Right atrium auricular region (tissue), 2 donors: ENCODE data around the gene TMEM221. TPM values are rescaled to one million over a fixed set of nuclear protein-coding genes. Genes with fewer than 3 reads are reported as not detected.
A peak's percentile ranks its signal among the peaks of the same experiment; 100 is the strongest.

ENCODE experiments used
- DNase-seq: peaks from one replicate; pipeline ENCODE4 v3.0.0-alpha.2; 2019; ENCODE audit warnings: low spot score
- H3K27ac ChIP-seq, 2 donors: fragments of 200-600 bp; sonication (generic); 1 replicate in 1 of 2; 2 replicates in 1 of 2; pipeline ENCODE4 v1.5.1; 2016 to 2019
- H3K27me3 ChIP-seq, 2 donors: fragments of 200-600 bp; sonication (generic); one replicate each; pipeline versions ENCODE4 v1.5.1 to v1.6.0; 2017 to 2019
- H3K36me3 ChIP-seq: fragments of 200-600 bp; sonication (generic); one replicate; pipeline ENCODE4 v1.5.1; 2016
- H3K4me1 ChIP-seq, 2 donors: fragments of 200-600 bp; sonication (generic); one replicate each; pipeline versions ENCODE4 v1.5.1 to v1.6.0; 2017 to 2019
- H3K4me3 ChIP-seq, 2 donors: fragments of 200-600 bp; sonication (generic); 1 replicate in 1 of 2; 2 replicates in 1 of 2; pipeline ENCODE4 v1.5.1; 2017 to 2019; ENCODE audit warnings: mild to moderate bottlenecking in 1 of 2, moderate library complexity in 1 of 2
- H3K9me3 ChIP-seq, 2 donors: fragments of 200-600 bp; sonication (generic); one replicate each; pipeline ENCODE4 v1.5.1; 2019
- total RNA-seq, 2 donors: library from RNA; depleted of rRNA; stranded (reverse); fragments of >200 nt; gene quantifications; one replicate each; pipeline ENCODE4 v1.1.0, GENCODE V29; 2016
- TF ChIP-seq, protein P1 (sequence below), 2 donors: fragments of 200-600 bp; sonication (generic); IDR thresholded peaks; one replicate each; pipeline ENCODE4 v1.5.1; 2019; ENCODE audit warnings: antibody characterized with exemption in 2 of 2

TMEM221 gene
- total RNA-seq, 2 donors from 2014 or later: 0.30 to 0.51 TPM

- H3K4me1 ChIP-seq: peaks cover 0 to 6% of the 10 kb centered on the region in 2 donors
- no peak for DNase-seq
- H3K27ac ChIP-seq: no peak overlapping the region
- H3K4me3 ChIP-seq: no peak overlapping the region
- TF ChIP-seq, protein P1, sequence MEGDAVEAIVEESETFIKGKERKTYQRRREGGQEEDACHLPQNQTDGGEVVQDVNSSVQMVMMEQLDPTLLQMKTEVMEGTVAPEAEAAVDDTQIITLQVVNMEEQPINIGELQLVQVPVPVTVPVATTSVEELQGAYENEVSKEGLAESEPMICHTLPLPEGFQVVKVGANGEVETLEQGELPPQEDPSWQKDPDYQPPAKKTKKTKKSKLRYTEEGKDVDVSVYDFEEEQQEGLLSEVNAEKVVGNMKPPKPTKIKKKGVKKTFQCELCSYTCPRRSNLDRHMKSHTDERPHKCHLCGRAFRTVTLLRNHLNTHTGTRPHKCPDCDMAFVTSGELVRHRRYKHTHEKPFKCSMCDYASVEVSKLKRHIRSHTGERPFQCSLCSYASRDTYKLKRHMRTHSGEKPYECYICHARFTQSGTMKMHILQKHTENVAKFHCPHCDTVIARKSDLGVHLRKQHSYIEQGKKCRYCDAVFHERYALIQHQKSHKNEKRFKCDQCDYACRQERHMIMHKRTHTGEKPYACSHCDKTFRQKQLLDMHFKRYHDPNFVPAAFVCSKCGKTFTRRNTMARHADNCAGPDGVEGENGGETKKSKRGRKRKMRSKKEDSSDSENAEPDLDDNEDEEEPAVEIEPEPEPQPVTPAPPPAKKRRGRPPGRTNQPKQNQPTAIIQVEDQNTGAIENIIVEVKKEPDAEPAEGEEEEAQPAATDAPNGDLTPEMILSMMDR (IDR thresholded peaks at IDR 0.05): no peak
- H3K27me3 ChIP-seq: no peaks in the 10 kb centered on the region
- no peaks in the 10 kb centered on the region for H3K9me3 ChIP-seq
- H3K36me3 ChIP-seq: no peaks in the 10 kb centered on the region
Measured at GRCh38 chr19:17429641-17430113, 18.8 kb downstream of the TMEM221 start.

DNA sequence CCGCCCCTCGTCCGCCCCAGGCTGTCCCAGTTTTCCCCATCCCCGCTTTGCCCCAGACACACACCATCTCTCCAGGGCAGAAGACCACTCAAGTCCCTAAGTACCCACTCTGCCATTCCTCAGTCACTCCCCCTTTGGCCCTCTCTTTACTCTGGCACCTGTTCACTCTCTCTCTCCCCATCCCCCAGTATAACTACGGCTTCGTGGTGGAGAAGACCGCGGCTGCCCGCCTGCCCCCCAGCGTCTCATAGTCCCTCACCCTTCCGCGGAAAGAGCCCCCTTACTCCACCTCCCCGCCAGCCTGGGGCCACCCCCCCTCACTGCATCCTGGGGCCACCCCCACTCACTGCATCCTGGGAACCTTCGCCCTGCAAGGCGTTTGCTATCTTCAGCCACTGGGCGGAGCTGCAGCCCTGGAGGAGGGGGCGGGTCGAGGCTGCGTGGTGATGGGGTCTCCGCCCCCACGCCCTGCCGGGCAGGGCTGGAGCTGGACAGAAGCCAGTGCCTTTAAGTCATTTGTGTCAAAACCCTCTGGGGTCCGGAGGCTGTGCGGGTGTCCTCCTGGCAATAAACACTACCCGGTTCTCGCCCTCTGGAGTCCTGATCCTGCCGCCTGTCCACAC lies 23.6 kb downstream of the TMEM221 start:
- DNase-seq: no peak
- Histone ChIP-seq H3K27ac (no peak overlapping the region), H3K36me3 (no peaks in the 10 kb centered on the region), H3K4me1 (peaks cover 0 to 19% of the 10 kb centered on the region in 2 donors), H3K9me3 (no peaks in the 10 kb centered on the region), H3K27me3 (no peaks in the 10 kb centered on the region), H3K4me3 (no peak overlapping the region)
- TF ChIP-seq, protein P1 (IDR thresholded peaks at IDR 0.05): peak in 1 of 2 donors; percentile 57

GRCh38 chr19:17423429-17424208 lies 24.8 kb downstream of the TMEM221 start:
- DNase-seq: no peak
- H3K27me3 ChIP-seq: no peaks in the 10 kb centered on the region
- no peak overlapping the region for H3K4me3 ChIP-seq
- H3K36me3 ChIP-seq: no peaks in the 10 kb centered on the region
- H3K27ac ChIP-seq: no peak overlapping the region
- TF ChIP-seq, protein P1 (IDR thresholded peaks at IDR 0.05): no peak
- no peaks in the 10 kb centered on the region for H3K9me3 ChIP-seq
- H3K4me1 ChIP-seq: peaks cover 0 to 25% of the 10 kb centered on the region in 2 donors

- Histone ChIP-seq H3K4me3 (no peak overlapping the region), H3K4me1 (peaks cover 0 to 25% of the 10 kb centered on the region in 2 donors), H3K27ac (no peak overlapping the region)
Measured at GRCh38 chr19:17421942-17422341, 26.5 kb downstream of the TMEM221 start.

GRCh38 chr19:17420475-17420924 lies 28.0 kb downstream of the TMEM221 start:
- TF ChIP-seq, protein P1 (IDR thresholded peaks at IDR 0.05): no peak
- Histone ChIP-seq H3K4me3 (peak overlapping the region; percentile 60 to 93), H3K9me3 (no peaks in the 10 kb centered on the region), H3K4me1 (peaks cover 0 to 25% of the 10 kb centered on the region in 2 donors), H3K36me3 (no peaks in the 10 kb centered on the region), H3K27me3 (no peaks in the 10 kb centered on the region), H3K27ac (peak overlapping the region; percentile 76 to 80)
- DNase-seq: no peak

More at GRCh38 chr19:17421942-17422341, 26.5 kb downstream of the TMEM221 start:
- H3K27me3 ChIP-seq: no peaks in the 10 kb centered on the region
- no peak for DNase-seq
- H3K36me3 ChIP-seq: no peaks in the 10 kb centered on the region
- TF ChIP-seq, protein P1 (IDR thresholded peaks at IDR 0.05): no peak
- H3K9me3 ChIP-seq: no peaks in the 10 kb centered on the region
